ENCODE measurements around the gene KSR1. TPM values are rescaled to one million over a fixed set of nuclear protein-coding genes. Genes with fewer than 3 reads are reported as not detected.
"Not testable (repeated sequence)": the region's sequence is repeated elsewhere in the genome, so short reads cannot be mapped to it uniquely, and the experiment has no call there.

KSR1 gene
- total RNA-seq, 2 donors from 2014 or later = 122 to 236 TPM

DNA sequence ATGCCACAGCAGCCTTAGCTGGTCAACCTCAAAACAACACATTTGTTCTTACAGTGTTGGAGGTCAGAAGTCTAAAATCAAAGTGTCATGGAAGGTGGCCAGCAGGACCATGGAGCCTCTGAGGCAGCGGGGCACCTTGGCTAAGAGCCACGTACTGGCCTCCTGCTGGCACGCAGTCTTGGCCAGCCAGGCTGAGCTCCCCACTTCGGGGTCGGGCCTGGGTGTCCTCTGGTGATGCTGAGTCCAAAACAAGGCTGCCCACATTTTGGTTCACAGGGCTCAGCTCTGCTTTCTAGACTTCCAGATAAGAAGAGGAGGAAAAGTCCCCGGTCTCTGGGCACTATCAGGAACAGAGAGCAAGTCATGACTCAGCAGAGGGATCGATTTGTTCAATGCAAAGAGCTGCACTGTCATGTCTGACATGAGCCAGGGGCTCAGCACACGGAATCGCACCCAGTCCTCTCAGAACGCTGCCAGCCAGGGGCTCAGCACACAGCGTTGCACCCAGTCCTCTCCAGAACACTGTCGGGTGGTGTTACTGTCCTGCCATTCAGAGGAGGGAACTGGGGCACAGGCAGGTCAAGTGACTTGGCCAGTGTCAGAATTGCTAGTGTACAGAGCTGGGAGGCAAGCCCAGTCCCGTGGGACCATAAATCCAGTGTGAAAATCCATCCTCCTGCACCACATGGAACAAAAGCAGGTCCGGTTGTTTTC, 177.2 kb downstream of the KSR1 start:
- no peak for ATAC-seq
- no peak overlapping the region for H3K27ac Mint-ChIP-seq
- H3K27me3 Mint-ChIP-seq = no peaks in the 10 kb centered on the region
- H3K4me3 Mint-ChIP-seq = no peak overlapping the region
- DNase-seq (ENCODE audit: low spot score) = no peak
- H3K4me1 Mint-ChIP-seq (ENCODE audit: low read depth in 2 of 2) = peaks cover 18 to 30% of the 10 kb centered on the region in 2 donors
- H3K9me3 Mint-ChIP-seq = no peaks in the 10 kb centered on the region
- H3K36me3 Mint-ChIP-seq = no peaks in the 10 kb centered on the region

- H3K4me1 Mint-ChIP-seq (ENCODE audit: low read depth in 2 of 2) = peaks cover 18 to 30% of the 10 kb centered on the region in 2 donors
- no peaks in the 10 kb centered on the region for H3K36me3 Mint-ChIP-seq
- ATAC-seq (no peak), DNase-seq (ENCODE audit: low spot score) (no peak)
- no peak overlapping the region for H3K4me3 Mint-ChIP-seq
- H3K27ac Mint-ChIP-seq = no peak overlapping the region
- H3K9me3 Mint-ChIP-seq = no peaks in the 10 kb centered on the region
- no peaks in the 10 kb centered on the region for H3K27me3 Mint-ChIP-seq
Measured at GRCh38 chr17:27634026-27634335, 177.7 kb downstream of the KSR1 start.

- Mint-ChIP-seq H3K4me3 (no peak overlapping the region), H3K9me3 (no peaks in the 10 kb centered on the region), H3K4me1 (ENCODE audit: low read depth in 2 of 2) (peaks cover 18 to 25% of the 10 kb centered on the region in 2 donors), H3K27ac (no peak overlapping the region), H3K27me3 (no peaks in the 10 kb centered on the region), H3K36me3 (no peaks in the 10 kb centered on the region)
- no peak for DNase-seq (ENCODE audit: low spot score)
- ATAC-seq = no peak
Measured at GRCh38 chr17:27634776-27635175, 178.5 kb downstream of the KSR1 start.

- no peaks in the 10 kb centered on the region for H3K27me3 Mint-ChIP-seq
- H3K27ac Mint-ChIP-seq = peak overlapping the region in 1 of 2 donors; percentile 39
- no peak overlapping the region for H3K4me3 Mint-ChIP-seq
- ATAC-seq (no peak), DNase-seq (ENCODE audit: low spot score) (no peak)
- peaks cover 18 to 20% of the 10 kb centered on the region in 2 donors for H3K4me1 Mint-ChIP-seq (ENCODE audit: low read depth in 2 of 2)
- no peaks in the 10 kb centered on the region for H3K36me3 Mint-ChIP-seq
- H3K9me3 Mint-ChIP-seq = no peaks in the 10 kb centered on the region
Measured at GRCh38 chr17:27635275-27635823, 179.1 kb downstream of the KSR1 start.

- not testable (repeated sequence) for DNase-seq (ENCODE audit: low spot score); H3K9me3 Mint-ChIP-seq; H3K27me3 Mint-ChIP-seq; H3K4me3 Mint-ChIP-seq; ATAC-seq; H3K36me3 Mint-ChIP-seq
- peak overlapping the region in 1 of 2 donors; percentile 39 for H3K27ac Mint-ChIP-seq
- peaks cover 14% of the 10 kb centered on the region in 2 donors for H3K4me1 Mint-ChIP-seq (ENCODE audit: low read depth in 2 of 2)
Measured at GRCh38 chr17:27636005-27636520, 179.8 kb downstream of the KSR1 start.

GRCh38 chr17:27637818-27638217, 181.6 kb downstream of the KSR1 start:
- not testable (repeated sequence) for ATAC-seq; DNase-seq (ENCODE audit: low spot score); H3K9me3 Mint-ChIP-seq; H3K27me3 Mint-ChIP-seq; H3K36me3 Mint-ChIP-seq; H3K4me3 Mint-ChIP-seq; H3K27ac Mint-ChIP-seq; H3K4me1 Mint-ChIP-seq (ENCODE audit: low read depth in 2 of 2)

- not testable (repeated sequence) for H3K36me3 Mint-ChIP-seq; H3K4me1 Mint-ChIP-seq (ENCODE audit: low read depth in 2 of 2); H3K27ac Mint-ChIP-seq; H3K27me3 Mint-ChIP-seq; ATAC-seq; DNase-seq (ENCODE audit: low spot score); H3K4me3 Mint-ChIP-seq; H3K9me3 Mint-ChIP-seq
Measured at GRCh38 chr17:27638415-27638914, 182.2 kb downstream of the KSR1 start.

GRCh38 chr17:27640790-27641189, 184.5 kb downstream of the KSR1 start:
- H3K4me3 Mint-ChIP-seq = no peak overlapping the region
- no peaks in the 10 kb centered on the region for H3K9me3 Mint-ChIP-seq
- ATAC-seq (no peak), DNase-seq (ENCODE audit: low spot score) (no peak)
- H3K4me1 Mint-ChIP-seq (ENCODE audit: low read depth in 2 of 2) = peaks cover under 1 to 7% of the 10 kb centered on the region in 2 donors
- no peaks in the 10 kb centered on the region for H3K27me3 Mint-ChIP-seq
- H3K27ac Mint-ChIP-seq = no peak overlapping the region
- no peaks in the 10 kb centered on the region for H3K36me3 Mint-ChIP-seq

- no peak overlapping the region for H3K27ac Mint-ChIP-seq
- ATAC-seq = peak in 1 of 2 donors; percentile 16
- no peak for DNase-seq (ENCODE audit: low spot score)
- no peaks in the 10 kb centered on the region for H3K9me3 Mint-ChIP-seq
- no peaks in the 10 kb centered on the region for H3K36me3 Mint-ChIP-seq
- H3K27me3 Mint-ChIP-seq = no peaks in the 10 kb centered on the region
- peaks cover 0 to 10% of the 10 kb centered on the region in 2 donors for H3K4me1 Mint-ChIP-seq (ENCODE audit: low read depth in 2 of 2)
- no peak overlapping the region for H3K4me3 Mint-ChIP-seq
Measured at GRCh38 chr17:27644586-27644985, 188.3 kb downstream of the KSR1 start.

DNA sequence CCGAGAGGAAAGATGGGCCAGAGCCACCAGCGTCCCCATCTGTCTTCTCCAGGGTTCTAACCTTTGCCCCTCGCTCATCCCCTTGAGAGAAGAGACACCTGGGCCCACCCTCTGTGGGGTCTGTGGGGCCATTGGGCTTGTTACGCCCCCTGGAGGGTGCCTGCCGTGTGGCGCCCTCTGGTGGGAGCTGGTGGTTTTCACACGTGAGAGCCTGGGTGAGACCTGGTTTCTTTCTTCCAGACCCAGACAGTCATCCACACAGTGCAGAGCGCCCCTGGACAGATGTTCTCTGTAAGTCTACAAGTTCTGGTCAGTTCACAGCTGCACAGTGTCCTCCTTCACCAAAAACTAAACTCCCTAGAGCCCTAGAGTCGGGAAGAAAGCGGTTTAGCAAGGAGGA, 189.4 kb downstream of the KSR1 start:
- peak in 1 of 2 donors; percentile 34 for ATAC-seq
- H3K9me3 Mint-ChIP-seq; H3K27ac Mint-ChIP-seq; H3K27me3 Mint-ChIP-seq; DNase-seq (ENCODE audit: low spot score); H3K4me3 Mint-ChIP-seq; H3K36me3 Mint-ChIP-seq: not testable (repeated sequence)
- peaks cover 0 to 10% of the 10 kb centered on the region in 2 donors for H3K4me1 Mint-ChIP-seq (ENCODE audit: low read depth in 2 of 2)

GRCh38 chr17:27646232-27646631, 190.0 kb downstream of the KSR1 start:
- Mint-ChIP-seq H3K4me1 (ENCODE audit: low read depth in 2 of 2) (peaks cover 0 to 10% of the 10 kb centered on the region in 2 donors), H3K27ac (no peak overlapping the region), H3K4me3 (no peak overlapping the region), H3K9me3 (no peaks in the 10 kb centered on the region), H3K27me3 (no peaks in the 10 kb centered on the region), H3K36me3 (no peaks in the 10 kb centered on the region)
- DNase-seq (ENCODE audit: low spot score) = no peak
- no peak for ATAC-seq

DNA sequence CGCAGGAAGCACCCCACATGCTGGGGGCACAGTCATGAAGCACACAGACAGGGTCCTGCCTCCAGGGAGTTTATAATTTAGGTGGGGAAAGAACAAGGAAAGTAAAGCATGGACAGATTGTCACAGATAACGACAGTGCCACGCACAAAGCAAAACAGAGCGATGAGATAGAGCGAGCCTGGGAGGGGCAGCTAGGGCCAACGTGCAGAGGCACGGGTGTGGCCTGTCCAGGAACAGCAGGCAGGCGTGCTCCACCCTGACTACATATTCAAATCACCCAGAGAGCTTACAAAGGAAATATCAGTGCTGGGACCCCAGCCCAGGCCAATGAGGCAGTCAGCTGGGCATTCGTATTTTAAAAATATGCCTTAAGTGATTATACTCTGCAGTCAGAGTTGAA, 191.5 kb downstream of the KSR1 start:
- no peak for DNase-seq (ENCODE audit: low spot score)
- no peak for ATAC-seq
- Mint-ChIP-seq H3K9me3 (no peaks in the 10 kb centered on the region), H3K27me3 (no peaks in the 10 kb centered on the region), H3K27ac (peak overlapping the region in 1 of 2 donors; percentile 4), H3K4me1 (ENCODE audit: low read depth in 2 of 2) (peaks cover 0 to 8% of the 10 kb centered on the region in 2 donors), H3K4me3 (no peak overlapping the region), H3K36me3 (no peaks in the 10 kb centered on the region)

- not testable (repeated sequence) for H3K9me3 Mint-ChIP-seq; H3K27ac Mint-ChIP-seq; H3K4me1 Mint-ChIP-seq (ENCODE audit: low read depth in 2 of 2); H3K4me3 Mint-ChIP-seq; DNase-seq (ENCODE audit: low spot score); H3K27me3 Mint-ChIP-seq; H3K36me3 Mint-ChIP-seq; ATAC-seq
Measured at GRCh38 chr17:27649111-27649571, 192.9 kb downstream of the KSR1 start.

GRCh38 chr17:27649929-27650328, 193.7 kb downstream of the KSR1 start:
- H3K27me3 Mint-ChIP-seq = no peaks in the 10 kb centered on the region
- DNase-seq (ENCODE audit: low spot score) = no peak
- no peak overlapping the region for H3K4me3 Mint-ChIP-seq
- peaks cover 6 to 8% of the 10 kb centered on the region in 2 donors for H3K4me1 Mint-ChIP-seq (ENCODE audit: low read depth in 2 of 2)
- no peaks in the 10 kb centered on the region for H3K36me3 Mint-ChIP-seq
- H3K27ac Mint-ChIP-seq = no peak overlapping the region
- ATAC-seq = no peak
- H3K9me3 Mint-ChIP-seq = no peaks in the 10 kb centered on the region
